Fibroblast of lung (primary cell): ENCODE measurements around the gene BLTP3B. TPM values are rescaled to one million over a fixed set of nuclear protein-coding genes. Genes with fewer than 3 reads are reported as not detected.

Experiments
- DNase-seq, 2 donors: peaks; one replicate each; pipeline versions ENCODE4 v3.0.0 to v3.0.0-alpha.2; 2010; ENCODE audit warnings: low read depth in 2 of 2
- H2AFZ ChIP-seq: 2 replicates; pipeline ENCODE4 v1.5.1; 2012; ENCODE audit warnings: low read length, control low read depth, inconsistent platforms
- H3K27ac ChIP-seq: 2 replicates; pipeline ENCODE4 v1.5.1; 2011; ENCODE audit warnings: low read length, control low read depth; ENCODE audit not compliant: insufficient read depth
- H3K27me3 ChIP-seq: 2 replicates; pipeline ENCODE4 v1.5.1; 2011; ENCODE audit warnings: mild to moderate bottlenecking, low read length; ENCODE audit not compliant: control insufficient read depth, insufficient read depth
- H3K36me3 ChIP-seq: 2 replicates; pipeline ENCODE4 v1.5.1; 2011; ENCODE audit warnings: low read length; ENCODE audit not compliant: control insufficient read depth, insufficient read depth
- H3K4me1 ChIP-seq: 2 replicates; pipeline ENCODE4 v1.5.1; 2011; ENCODE audit warnings: low read length; ENCODE audit not compliant: control insufficient read depth, insufficient read depth; ENCODE audit errors: extremely low read depth
- H3K4me2 ChIP-seq: 2 replicates; pipeline ENCODE4 v1.5.1; 2011; ENCODE audit warnings: low read length, control low read depth; ENCODE audit not compliant: insufficient read depth; ENCODE audit errors: extremely low read depth
- H3K4me3 ChIP-seq, 4 experiments: fragments of 200-600 bp in 1 of 4; sonication (generic) in 1 of 4; replicated peaks in 1 of 4; 2 replicates each; pipeline ENCODE4 v1.5.1; 2011 to 2016; ENCODE audit warnings: low read length in 4 of 4, low read depth in 3 of 4, mild to moderate bottlenecking in 3 of 4, control low read depth in 2 of 4, inconsistent platforms in 1 of 4, mixed read lengths in 1 of 4; ENCODE audit not compliant: insufficient read depth in 1 of 4; ENCODE audit errors: control extremely low read depth in 1 of 4
- H3K79me2 ChIP-seq: 2 replicates; pipeline ENCODE4 v1.5.1; 2012; ENCODE audit warnings: mild to moderate bottlenecking, low read length, inconsistent platforms; ENCODE audit not compliant: control insufficient read depth, insufficient read depth
- H3K9ac ChIP-seq: 2 replicates; pipeline ENCODE4 v1.5.1; 2011; ENCODE audit warnings: mild to moderate bottlenecking, low read length, control low read depth; ENCODE audit not compliant: insufficient read depth
- H3K9me3 ChIP-seq: 2 replicates; pipeline ENCODE4 v1.5.1; 2012; ENCODE audit warnings: low read depth, low read length; ENCODE audit not compliant: control insufficient read depth, insufficient read depth
- H4K20me1 ChIP-seq: 2 replicates; pipeline ENCODE4 v1.5.1; 2011; ENCODE audit warnings: low read length; ENCODE audit not compliant: control insufficient read depth, insufficient read depth; ENCODE audit errors: extremely low read depth
- EZH2 ChIP-seq: IDR thresholded peaks from 2 replicates; pipeline ENCODE4 v1.5.1; 2012; ENCODE audit warnings: low read length, control low read depth, mild to moderate bottlenecking; ENCODE audit errors: missing control alignments
- polyA plus RNA-seq, 2 donors: library from polyadenylated mRNA; depleted of rRNA in 1 of 2; stranded (reverse) in 1 of 2; unstranded in 1 of 2; fragments of >200 nt; gene quantifications; 2 replicates each; pipeline ENCODE4 v1.2.1, GENCODE V29; 2011 to 2012; ENCODE audit warnings: missing spikeins in 1 of 2
- total RNA-seq: library from RNA; depleted of rRNA; stranded (reverse); fragments of >200 nt; gene quantifications from 2 replicates; pipeline ENCODE4 v1.2.1, GENCODE V29; 2014
- TF ChIP-seq, protein P1 (sequence below), 2 donors: IDR thresholded peaks in 1 of 2; conservative IDR thresholded peaks in 1 of 2; 1 replicate in 1 of 2; 2 replicates in 1 of 2; pipeline ENCODE4 v1.5.1; 2011 to 2012; ENCODE audit warnings: low read length in 2 of 2, control low read depth in 1 of 2, inconsistent platforms in 1 of 2, low read depth in 1 of 2, mild to moderate bottlenecking in 1 of 2

BLTP3B gene
- total and polyA plus RNA-seq, 2 donors (not counting 1 experiment from before 2014, with no cell fraction given): 30.0 to 44.4 TPM

DNA sequence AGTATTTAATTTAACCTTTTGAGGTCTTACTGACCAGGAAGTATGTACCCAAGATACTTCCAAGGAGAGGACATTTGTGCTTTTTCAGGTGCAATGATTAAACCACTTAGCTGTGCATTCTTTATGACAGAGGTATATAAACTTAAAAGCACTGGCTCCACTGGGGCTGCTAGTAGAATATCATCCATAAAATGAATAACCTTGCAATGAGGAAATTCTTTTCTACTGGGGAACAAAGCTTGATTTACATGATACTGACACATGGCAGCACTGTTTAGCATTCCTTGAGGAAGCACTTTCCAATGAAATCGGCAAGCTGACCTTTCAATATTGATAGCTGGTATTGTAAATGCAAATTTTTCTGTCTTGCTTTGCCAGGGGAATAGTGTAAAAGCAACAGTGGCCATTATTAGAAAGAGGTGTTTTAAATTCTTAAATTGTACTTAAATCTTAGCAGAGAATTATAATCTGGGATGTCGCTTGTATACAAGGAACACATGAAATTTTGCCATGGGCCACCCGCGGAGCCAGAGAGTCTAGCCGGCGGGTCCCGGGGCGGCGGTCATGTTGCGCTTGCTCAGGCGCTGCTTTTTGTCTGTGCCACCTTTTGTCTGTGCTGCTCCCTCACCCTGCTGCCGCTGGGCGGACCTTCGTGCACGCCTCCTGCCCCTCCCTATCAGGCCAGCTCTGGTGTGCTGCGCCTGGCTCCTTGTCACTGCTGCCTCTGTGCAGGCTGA, 20.9 kb upstream of the BLTP3B start:
- peak; percentile 41 to 62 for DNase-seq
- Histone ChIP-seq H3K9me3 (no peaks in the 10 kb centered on the region), H3K9ac (no peak overlapping the region), H3K4me2 (peak overlapping the region; percentile 18), H3K4me3 (peak overlapping the region in 2 of 4 experiments; percentile 40 to 46), H3K4me1 (no peaks in the 10 kb centered on the region), H3K27ac (no peak overlapping the region), H4K20me1 (no peaks in the 10 kb centered on the region), H3K79me2 (no peaks in the 10 kb centered on the region), H3K27me3 (no peaks in the 10 kb centered on the region), H2AFZ (peak overlapping the region; percentile 57), H3K36me3 (no peaks in the 10 kb centered on the region)
- TF ChIP-seq, protein P1, sequence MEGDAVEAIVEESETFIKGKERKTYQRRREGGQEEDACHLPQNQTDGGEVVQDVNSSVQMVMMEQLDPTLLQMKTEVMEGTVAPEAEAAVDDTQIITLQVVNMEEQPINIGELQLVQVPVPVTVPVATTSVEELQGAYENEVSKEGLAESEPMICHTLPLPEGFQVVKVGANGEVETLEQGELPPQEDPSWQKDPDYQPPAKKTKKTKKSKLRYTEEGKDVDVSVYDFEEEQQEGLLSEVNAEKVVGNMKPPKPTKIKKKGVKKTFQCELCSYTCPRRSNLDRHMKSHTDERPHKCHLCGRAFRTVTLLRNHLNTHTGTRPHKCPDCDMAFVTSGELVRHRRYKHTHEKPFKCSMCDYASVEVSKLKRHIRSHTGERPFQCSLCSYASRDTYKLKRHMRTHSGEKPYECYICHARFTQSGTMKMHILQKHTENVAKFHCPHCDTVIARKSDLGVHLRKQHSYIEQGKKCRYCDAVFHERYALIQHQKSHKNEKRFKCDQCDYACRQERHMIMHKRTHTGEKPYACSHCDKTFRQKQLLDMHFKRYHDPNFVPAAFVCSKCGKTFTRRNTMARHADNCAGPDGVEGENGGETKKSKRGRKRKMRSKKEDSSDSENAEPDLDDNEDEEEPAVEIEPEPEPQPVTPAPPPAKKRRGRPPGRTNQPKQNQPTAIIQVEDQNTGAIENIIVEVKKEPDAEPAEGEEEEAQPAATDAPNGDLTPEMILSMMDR (conservative IDR thresholded peaks at IDR 0.05 in 1 of 2, IDR thresholded peaks at IDR 0.05 in 1 of 2; ENCODE audit: low read depth in 1 of 2, low read length in 2 of 2): peak in 1 of 2 donors; percentile 7
- TF ChIP-seq EZH2: no peak

DNA sequence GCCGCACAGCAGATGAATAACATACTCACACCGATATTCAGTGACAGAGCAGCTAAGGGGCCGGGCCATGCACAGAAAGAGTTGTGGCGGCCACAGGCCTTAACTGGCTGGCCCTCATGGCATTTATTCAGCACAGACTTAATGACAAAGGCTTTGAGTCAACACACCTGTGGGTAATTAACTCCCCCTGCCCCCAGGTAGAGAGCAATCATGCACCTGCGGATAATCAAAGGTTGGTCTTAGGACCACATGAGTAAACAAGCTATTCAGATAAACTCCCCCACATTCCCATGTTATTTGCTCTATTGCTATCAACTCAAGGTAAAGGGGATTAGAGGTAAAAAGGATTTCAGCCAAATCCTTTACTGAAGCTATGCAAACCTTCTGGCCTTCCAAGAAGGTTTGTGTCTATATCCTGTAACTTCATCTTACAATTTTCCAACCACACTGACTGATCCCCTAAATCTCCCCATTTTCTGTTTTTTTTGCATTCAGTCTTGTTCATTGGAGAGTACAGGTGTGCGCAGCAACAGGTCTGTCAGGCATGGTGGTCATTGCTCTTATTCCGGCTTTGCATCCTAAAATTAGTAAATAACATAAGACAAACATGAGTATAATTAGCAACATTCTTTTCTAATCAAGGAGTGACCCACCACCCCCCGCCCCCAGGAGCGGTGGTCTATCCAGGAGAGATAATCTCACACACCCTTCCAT, 16.9 kb upstream of the BLTP3B start:
- Histone ChIP-seq H3K36me3 (no peaks in the 10 kb centered on the region), H3K4me2 (no peak overlapping the region), H3K4me1 (no peaks in the 10 kb centered on the region), H3K9me3 (no peaks in the 10 kb centered on the region), H3K27me3 (no peaks in the 10 kb centered on the region), H3K79me2 (no peaks in the 10 kb centered on the region), H3K27ac (no peak overlapping the region), H3K4me3 (no peak overlapping the region), H3K9ac (no peak overlapping the region), H2AFZ (no peak overlapping the region), H4K20me1 (no peaks in the 10 kb centered on the region)
- TF ChIP-seq, protein P1 (conservative IDR thresholded peaks at IDR 0.05 in 1 of 2, IDR thresholded peaks at IDR 0.05 in 1 of 2; ENCODE audit: low read depth in 1 of 2, low read length in 2 of 2): no peak
- no peak for TF ChIP-seq EZH2
- DNase-seq: no peak

DNA sequence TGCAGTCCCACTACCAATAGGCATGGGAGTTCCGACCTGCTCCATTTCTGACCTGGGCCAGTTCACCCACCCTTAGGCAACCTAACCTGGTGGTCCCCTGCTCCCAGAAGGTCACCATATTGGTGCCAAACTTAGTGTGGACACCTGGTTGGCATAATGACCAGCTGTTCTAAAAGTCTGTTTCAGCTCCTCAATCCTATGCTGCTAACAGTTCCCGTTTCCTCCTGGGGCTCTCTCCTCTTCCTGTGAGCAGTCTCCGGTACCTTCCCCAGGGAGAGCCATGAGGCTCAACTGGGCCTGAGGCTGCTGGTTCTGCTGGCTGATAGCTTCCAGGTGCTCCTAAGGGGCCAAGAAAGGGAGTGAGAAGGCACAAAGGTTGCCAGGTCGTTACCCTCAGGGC, 15.9 kb upstream of the BLTP3B start:
- Histone ChIP-seq H4K20me1 (no peaks in the 10 kb centered on the region), H3K9ac (no peak overlapping the region), H3K27me3 (no peaks in the 10 kb centered on the region), H3K27ac (no peak overlapping the region), H3K4me2 (no peak overlapping the region), H3K4me1 (no peaks in the 10 kb centered on the region), H3K9me3 (no peaks in the 10 kb centered on the region), H3K36me3 (no peaks in the 10 kb centered on the region), H3K4me3 (no peak overlapping the region), H2AFZ (no peak overlapping the region), H3K79me2 (no peaks in the 10 kb centered on the region)
- no peak for TF ChIP-seq EZH2
- TF ChIP-seq, protein P1 (conservative IDR thresholded peaks at IDR 0.05 in 1 of 2, IDR thresholded peaks at IDR 0.05 in 1 of 2; ENCODE audit: low read depth in 1 of 2, low read length in 2 of 2): no peak
- no peak for DNase-seq
